CD4-positive, alpha-beta T cell treated with Interleukin-17A for 1 hour (primary cell): ENCODE measurements around the gene MMP24.
"Not testable (repeated sequence)": the region's sequence is repeated elsewhere in the genome, so short reads cannot be mapped to it uniquely, and the experiment has no call there.

Experiments used
- DNase-seq: peaks from one replicate; pipeline ENCODE4 v3.0.0-alpha.2; 2020

The MMP24 gene

DNA sequence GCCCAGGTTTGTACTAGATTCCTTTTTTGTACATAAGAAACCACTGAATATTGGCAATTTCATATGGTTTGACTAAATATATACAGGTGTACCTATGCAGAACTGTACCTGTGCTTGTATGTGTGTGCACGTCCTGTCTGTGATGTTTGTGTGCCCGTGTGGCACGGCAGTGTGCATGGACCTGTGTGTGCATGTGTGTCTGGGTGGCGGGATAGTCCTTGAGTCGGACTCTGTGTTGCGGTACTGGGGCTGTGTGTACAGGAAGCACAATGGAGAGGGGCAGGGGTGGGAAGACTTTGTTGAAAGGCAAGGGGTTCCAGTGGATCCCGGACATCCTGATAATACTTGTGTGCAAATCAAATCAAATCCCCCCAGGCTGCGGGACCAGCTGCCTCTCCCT lies 69.2 kb downstream of the MMP24 start:
- DNase-seq, result no peak

- no peak for DNase-seq
These were observed 69.6 kb downstream of the MMP24 start for GRCh38 chr20:35296101-35296554.

- DNase-seq, result no peak
These were observed 70.7 kb downstream of the MMP24 start for GRCh38 chr20:35297155-35297554.

DNA sequence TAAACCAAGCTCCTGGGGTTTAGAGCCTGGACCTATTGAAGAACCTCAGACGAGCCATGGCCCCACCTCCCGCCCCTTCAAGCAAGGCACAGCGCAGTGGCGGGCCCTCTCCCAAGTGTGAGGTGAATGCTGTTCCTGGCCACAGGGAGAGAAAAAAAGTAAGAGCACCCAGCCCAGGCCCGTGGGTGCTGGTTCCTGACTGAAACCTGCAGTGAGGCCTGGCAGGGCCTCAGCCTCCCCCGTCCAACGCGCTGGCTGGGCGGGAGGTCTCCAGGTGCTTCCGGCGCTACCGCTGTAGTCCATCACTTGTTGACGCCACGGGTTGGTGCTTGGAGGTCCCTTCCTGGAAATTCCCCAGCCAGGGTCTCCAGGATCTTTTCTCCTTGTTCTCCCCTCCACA lies 71.2 kb downstream of the MMP24 start:
- DNase-seq, result no peak

- DNase-seq, result no peak
These were observed 71.8 kb downstream of the MMP24 start for GRCh38 chr20:35298264-35298663.

DNA sequence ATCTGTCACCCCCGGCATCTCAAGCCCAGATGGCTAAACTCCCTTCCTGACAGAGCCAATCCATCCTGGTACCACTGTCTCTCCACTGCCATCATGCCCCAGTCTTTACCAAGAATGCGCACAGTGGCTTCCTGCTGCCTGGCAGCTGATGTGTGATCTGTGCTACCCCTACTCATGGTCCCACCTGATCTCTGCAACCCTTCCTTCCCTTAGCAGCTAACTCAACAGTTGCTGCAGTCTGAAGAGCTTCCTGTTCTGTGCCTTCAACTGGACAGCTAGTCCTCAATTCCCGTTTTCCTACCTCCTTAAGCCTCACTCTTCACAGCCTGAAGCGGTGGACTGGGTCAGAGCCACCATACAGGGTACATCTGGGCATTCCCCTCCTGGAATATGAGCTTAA lies 73.3 kb downstream of the MMP24 start:
- no peak for DNase-seq

DNA sequence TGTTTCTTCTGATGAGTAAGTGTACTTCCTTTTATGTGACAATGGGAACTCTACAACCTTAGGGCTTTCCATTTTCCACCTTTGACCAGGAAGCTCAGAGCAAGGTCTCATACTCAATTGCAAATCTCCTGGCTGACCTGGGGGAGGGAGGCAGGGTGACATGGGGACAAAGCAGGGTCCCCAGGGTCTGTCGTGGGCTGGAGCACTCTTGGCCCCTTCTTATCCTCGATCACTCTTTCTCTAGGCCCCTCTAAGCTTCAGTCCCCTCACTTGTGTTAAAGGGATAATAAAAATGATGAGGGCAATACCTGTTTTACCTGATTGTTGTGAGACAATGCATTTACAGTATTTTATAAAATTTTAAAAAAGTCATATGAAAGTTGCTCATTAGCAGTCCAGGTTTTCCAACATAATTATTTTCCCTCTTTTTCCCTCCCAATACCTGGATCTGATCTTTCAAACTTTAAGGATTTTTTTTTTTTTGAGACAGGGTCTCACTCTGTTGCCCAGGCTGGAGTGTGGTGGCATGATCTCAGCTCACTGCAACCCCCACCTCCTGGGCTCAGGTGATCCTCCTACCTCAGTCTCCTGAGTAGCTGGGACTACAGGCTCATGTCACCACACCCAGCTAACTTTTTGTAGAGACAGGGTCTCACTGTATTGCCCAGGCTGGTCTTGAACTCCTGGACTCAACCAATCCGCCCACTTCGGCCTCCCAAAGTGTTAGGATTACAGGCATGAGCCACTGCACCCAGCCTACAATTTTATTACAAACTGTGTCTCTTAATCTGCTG lies 74.2 kb downstream of the MMP24 start:
- DNase-seq, result no peak

- no peak for DNase-seq
These were observed 74.9 kb downstream of the MMP24 start for GRCh38 chr20:35301426-35301825.

- no peak for DNase-seq
These were observed 76.2 kb downstream of the MMP24 start for GRCh38 chr20:35302421-35303335.

DNA sequence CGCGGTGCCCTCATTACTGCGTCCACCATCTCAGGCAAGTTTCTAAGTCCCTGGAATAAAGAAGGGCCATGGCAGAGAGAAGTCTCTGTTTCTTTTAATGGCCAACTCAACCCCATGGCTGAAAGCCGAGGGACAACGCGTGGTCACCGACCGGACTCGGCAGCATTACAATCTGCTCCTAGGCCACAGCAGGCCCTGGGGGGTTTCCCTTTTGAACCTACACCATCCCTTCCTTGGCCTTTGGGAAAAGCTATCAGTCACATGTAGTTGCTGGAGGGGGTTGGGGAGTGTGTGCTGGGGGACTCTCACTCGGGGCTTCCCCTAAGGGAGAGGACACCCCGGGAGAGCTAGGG lies 76.9 kb downstream of the MMP24 start:
- DNase-seq, result no peak

GRCh38 chr20:35303735-35304491 lies 77.4 kb downstream of the MMP24 start:
- DNase-seq, result peak; percentile 89

DNA sequence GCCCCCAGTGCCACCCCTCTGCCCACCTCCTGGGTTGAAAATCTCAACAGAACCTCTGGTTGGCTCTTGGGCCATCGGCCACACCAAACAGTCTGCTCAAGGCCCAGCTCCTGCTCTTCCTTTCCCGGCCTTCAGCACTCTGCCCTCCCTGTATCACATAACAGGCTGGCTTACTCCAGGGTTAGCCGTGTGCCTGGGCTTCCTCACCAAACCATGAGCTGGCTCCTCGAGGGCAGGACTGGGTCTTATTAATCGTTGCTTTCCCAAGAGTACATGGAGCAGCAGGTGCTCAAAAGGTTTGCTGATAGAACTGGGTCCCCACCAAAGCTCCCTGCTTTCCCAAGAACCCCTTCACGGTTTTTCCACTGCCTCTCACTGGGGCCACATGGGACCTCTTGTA lies 78.5 kb downstream of the MMP24 start:
- DNase-seq, result no peak

- no peak for DNase-seq
These were observed 79.4 kb downstream of the MMP24 start for GRCh38 chr20:35305682-35306556.

DNA sequence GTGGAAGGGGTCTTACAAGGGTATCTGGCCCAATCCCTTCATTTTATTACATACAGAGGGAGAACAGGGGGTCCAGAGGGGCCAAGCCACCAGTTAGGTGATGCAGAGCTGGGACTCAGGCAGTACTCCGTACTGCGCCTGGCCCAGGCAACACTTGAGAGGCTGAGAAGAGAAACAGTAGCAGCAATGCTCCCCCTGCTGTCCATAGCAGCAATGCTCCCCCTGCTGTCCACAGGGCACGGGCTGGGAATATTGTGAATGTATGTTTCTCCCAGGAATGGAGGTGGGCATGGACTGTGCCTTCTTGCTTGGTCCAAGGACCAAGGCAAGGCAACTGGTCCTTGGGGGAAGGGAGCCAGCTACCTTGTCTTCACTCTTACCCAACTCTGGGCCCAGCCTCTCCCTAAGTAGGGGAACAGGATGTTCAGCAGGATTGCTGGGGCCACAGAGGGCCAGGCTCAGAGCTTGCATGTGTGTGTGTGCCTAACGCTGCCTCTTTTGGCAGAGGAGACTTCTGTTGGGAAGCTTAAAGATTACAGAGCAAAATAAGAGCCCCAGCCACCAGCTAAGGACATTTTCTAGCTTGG lies 80.5 kb downstream of the MMP24 start:
- DNase-seq, result peak; percentile 5

DNA sequence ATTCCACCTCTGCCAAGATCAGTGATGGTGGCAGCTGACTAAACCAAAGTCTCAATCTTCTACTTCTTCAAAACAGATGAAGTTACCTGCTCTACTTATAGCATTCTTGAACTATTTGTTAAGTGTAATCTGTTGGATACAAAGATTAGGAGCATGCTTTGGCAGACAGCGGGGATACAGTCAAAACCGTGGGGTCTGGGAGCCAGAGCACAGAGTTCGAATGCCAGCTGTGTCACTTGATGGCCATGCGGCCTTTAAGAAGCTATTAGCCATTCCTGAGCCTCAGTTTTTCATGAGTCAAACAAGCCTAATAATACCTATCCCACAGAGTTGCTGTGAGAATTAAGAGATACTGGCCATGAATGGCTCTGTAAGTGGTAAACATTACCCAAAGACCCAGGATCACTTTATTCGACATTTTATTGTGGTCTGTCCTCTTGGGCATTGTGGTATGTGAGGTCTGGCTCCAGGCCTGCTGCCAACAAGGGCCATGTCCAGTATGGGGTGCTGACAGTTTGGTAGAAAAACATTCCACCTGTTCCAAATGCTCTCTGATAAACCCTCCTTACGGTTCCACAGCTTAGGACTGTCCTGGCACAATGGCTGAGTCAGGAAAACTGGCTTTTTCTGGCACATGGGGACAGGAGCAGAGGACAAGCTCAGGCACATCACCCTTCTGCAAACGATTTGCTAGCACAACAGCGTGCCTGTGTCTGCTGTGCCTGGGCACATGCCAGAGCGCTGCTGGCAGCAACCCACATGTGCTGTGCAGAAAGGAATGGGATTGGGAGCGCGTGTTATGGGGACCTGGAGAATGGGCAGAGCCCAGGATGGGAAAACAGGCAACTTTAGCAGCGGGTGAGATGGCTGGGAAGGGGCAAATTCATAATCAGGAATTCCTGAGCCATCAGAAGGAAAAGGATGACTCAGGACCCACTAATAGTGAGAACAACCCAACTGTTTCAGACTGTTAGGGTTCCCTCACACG lies 81.5 kb downstream of the MMP24 start:
- no peak for DNase-seq

DNA sequence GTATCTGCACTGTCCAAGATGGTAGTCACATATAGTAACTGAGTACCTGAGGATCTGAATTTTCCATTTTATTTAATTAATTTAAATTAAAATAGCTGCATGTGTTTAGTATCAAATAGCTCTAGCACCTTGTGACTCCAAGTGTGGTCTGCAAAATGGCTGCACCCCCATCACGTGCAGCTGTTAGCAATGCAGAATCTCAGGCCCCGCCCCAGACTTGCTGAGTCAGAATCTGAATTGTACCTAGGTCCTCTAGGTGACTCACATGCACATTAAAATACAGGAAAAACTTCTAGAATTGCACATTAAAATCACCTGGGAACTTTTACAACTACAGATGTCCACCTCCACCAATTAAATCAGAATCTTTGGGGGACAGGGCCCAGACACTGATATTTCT lies 84.9 kb downstream of the MMP24 start:
- no peak for DNase-seq

DNA sequence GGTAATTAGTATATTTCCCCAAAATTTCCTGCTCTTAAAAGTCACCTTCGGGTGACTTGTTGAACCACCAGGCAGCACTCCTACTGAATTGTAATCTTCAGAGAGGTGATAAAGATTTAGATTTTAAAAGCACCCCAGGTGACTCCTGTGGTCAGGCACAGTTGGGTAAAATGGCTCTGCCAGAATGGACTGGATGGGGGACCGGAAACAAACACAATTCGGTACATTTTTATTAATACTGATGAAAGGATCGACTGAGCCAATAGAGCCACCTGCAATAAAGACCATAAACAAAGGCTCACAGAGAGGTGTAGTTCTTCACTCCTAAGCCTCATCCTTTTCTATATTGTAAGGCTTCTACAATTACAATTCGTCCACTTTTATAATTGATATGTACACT lies 85.3 kb downstream of the MMP24 start:
- DNase-seq, result no peak

DNA sequence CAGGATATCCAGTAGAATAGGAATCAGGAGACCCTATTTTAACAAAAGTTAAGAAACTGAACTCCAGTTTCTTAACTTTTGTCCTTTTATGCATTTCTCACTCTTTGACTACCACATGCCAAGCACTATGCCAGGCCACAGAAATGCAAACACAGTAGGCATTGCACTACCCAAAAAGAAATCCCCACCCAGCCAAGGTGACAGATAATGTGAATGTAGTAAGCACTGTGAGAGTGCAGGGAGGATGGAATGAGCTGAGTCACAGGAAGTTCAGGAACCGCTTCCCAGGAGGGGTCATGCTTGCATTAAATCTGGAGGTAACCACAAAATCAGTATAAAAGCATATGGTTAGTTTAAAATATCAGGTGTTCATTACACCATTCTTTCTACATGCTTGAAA lies 85.8 kb downstream of the MMP24 start:
- no peak for DNase-seq

GRCh38 chr20:35314816-35315631 lies 88.5 kb downstream of the MMP24 start:
- no peak for DNase-seq

DNA sequence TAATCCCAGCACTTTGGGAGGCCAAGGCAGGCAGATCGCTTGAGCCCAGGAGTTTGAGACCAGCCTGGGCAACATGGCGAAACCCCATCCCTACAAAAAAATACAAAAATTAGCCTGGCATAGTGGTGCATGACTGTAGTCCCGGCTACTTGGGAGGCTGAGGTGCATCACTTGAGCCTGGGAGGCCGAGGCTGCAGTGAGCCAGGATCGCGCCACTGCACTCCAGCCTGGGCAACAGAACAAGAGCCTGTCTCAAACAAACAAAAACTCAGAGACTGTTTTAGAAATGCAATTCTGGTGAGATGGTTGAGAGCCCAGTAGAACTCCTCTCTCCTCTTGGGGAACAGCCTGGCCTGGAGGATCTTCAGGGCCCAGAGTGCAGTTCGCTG lies 89.1 kb downstream of the MMP24 start:
- not testable (repeated sequence) for DNase-seq
